IgD-negative memory B cell (primary cell): Measurements from ENCODE around the gene CCSER2. TPM values are rescaled to one million over a fixed set of nuclear protein-coding genes. Genes with fewer than 3 reads are reported as not detected.
"Not testable (repeated sequence)": the region's sequence is repeated elsewhere in the genome, so short reads cannot be mapped to it uniquely, and the experiment has no call there.

Source experiments
- H3K27ac Mint-ChIP-seq, 3 donors: one replicate each; pipeline ENCODE4 v1.8.0; 2020 to 2022; ENCODE audit warnings: mild to moderate bottlenecking in 3 of 3, mixed read lengths in 3 of 3, moderate library complexity in 1 of 3
- H3K27me3 Mint-ChIP-seq: one replicate; pipeline ENCODE4 v1.8.0; 2021; ENCODE audit warnings: mixed read lengths
- H3K36me3 Mint-ChIP-seq: one replicate; pipeline ENCODE4 v1.8.0; 2020; ENCODE audit warnings: mild to moderate bottlenecking, mixed read lengths
- H3K4me1 Mint-ChIP-seq, 3 donors: one replicate each; pipeline ENCODE4 v1.8.0; 2020 to 2022; ENCODE audit warnings: mixed read lengths in 3 of 3, mild to moderate bottlenecking in 1 of 3
- H3K4me3 Mint-ChIP-seq, 4 donors: one replicate each; pipeline ENCODE4 v1.8.0; 2020 to 2022; ENCODE audit warnings: mild to moderate bottlenecking in 4 of 4, mixed read lengths in 4 of 4, moderate library complexity in 3 of 4
- H3K9me3 Mint-ChIP-seq, 3 donors: one replicate each; pipeline ENCODE4 v1.8.0; 2020 to 2021; ENCODE audit warnings: mixed read lengths in 3 of 3, mild to moderate bottlenecking in 1 of 3
- polyA plus RNA-seq: library from polyadenylated mRNA; unstranded; fragments of 300-500 nt; fragmentation: Illumina TruSeq; gene quantifications from one replicate; pipeline ENCODE4 v1.2.3, GENCODE V29; 2021

CCSER2 gene, protein sequence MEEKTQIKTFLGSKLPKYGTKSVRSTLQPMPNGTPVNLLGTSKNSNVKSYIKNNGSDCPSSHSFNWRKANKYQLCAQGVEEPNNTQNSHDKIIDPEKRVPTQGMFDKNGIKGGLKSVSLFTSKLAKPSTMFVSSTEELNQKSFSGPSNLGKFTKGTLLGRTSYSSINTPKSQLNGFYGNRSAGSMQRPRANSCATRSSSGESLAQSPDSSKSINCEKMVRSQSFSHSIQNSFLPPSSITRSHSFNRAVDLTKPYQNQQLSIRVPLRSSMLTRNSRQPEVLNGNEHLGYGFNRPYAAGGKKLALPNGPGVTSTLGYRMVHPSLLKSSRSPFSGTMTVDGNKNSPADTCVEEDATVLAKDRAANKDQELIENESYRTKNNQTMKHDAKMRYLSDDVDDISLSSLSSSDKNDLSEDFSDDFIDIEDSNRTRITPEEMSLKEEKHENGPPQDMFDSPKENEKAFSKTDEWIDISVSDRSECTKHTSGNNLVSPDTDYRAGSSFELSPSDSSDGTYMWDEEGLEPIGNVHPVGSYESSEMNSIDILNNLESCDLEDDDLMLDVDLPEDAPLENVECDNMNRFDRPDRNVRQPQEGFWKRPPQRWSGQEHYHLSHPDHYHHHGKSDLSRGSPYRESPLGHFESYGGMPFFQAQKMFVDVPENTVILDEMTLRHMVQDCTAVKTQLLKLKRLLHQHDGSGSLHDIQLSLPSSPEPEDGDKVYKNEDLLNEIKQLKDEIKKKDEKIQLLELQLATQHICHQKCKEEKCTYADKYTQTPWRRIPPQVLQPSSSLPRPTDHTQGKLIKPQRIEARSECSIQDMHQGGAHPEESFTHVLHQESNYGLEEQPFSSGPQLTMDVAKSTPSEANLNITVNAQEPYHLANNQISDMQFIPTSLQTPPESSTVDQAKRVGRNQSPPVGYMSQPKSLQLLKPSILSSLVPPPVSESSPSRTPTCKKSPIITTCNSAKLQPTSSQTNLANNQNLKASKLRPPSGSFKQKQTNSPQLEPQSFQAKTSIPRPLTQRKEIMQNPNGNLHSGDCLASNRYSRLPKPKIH
- polyA plus RNA-seq, result 41.3 TPM

DNA sequence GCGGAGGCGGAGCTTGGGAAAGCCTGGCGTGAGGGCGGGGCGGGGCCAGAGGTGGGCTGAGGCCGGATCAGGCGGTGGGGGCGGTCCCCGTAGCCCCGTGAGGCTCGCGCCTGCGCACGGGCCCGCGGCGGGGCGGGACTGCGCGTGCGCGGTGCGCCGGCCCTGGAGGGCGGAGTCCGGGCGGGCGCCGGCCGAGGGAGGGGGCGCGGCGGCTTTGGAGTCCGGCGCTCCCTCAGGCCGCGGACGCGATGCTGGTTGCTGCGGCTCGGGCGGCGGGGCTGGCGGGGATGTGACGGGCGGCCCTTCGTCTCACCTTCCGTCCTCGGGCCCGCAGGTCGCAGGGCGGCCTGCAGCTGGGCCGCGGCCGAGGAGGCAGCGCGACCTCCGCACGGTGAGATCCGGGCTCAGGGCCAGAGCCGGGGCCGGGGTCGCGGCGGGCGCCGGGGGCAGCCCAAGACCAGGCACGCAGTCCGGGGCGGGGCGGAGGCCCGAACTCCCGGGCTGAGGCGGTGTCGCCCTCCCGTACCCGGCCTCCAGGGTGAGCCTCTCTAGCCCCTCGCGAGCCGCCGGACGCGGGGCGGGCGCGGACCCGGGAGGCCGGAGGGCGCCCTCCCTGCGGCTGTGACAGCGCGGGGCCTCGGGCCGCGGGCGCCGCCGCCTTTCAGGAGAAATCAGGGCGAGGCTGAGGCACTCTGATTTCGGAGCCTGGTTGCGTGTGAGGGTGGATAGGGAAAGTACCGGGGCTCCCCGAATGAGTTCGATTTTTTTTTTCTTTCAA, at the start of gene CCSER2:
TSS of gene CCSER2 (plus strand) at position 172 of the 778 bp plus-strand sequence. CDS start 42,464 bp downstream, outside the sequence.
- peaks cover under 1% of the 10 kb centered on the region for H3K36me3 Mint-ChIP-seq
- peaks cover under 1% of the 10 kb centered on the region for H3K27me3 Mint-ChIP-seq
- H3K4me1 Mint-ChIP-seq, result peaks cover 21 to 28% (median 27%) of the 10 kb centered on the region in 3 donors
- no peaks in the 10 kb centered on the region for H3K9me3 Mint-ChIP-seq
- peak within 1 kb of the TSS; percentile 95 to 98 (median 97) for H3K27ac Mint-ChIP-seq
- H3K4me3 Mint-ChIP-seq, result peak within 1 kb of the TSS; percentile 85 to 96 (median 93)

DNA sequence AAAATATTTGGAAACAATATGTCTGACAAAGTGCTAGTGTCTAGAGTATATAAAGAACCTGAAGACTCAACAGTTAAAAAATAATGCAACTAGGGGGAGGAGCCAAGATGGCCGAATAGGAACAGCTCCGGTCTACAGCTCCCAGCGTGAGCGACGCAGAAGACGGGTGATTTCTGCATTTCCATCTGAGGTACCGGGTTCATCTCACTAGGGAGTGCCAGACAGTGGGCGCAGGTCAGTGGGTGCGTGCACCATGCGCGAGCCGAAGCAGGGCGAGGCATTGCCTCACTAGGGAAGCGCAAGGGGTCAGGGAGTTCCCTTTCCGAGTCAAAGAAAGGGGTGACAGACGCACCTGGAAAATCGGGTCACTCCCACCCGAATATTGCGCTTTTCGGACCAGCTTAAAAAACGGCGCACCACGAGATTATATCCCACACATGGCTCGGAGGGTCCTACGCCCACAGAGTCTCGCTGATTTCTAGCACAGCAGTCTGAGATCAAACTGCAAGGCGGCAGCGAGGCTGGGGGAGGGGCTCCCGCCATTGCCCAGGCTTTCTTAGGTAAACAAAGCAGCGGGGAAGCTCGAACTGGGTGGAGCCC, 48.4 kb upstream of the CCSER2 start:
- Mint-ChIP-seq H3K27ac (peak overlapping the region in 1 of 3 donors; percentile 74), H3K27me3 (peaks cover 11% of the 10 kb centered on the region)
- not testable (repeated sequence) for H3K36me3 Mint-ChIP-seq, H3K9me3 Mint-ChIP-seq, H3K4me3 Mint-ChIP-seq, H3K4me1 Mint-ChIP-seq

DNA sequence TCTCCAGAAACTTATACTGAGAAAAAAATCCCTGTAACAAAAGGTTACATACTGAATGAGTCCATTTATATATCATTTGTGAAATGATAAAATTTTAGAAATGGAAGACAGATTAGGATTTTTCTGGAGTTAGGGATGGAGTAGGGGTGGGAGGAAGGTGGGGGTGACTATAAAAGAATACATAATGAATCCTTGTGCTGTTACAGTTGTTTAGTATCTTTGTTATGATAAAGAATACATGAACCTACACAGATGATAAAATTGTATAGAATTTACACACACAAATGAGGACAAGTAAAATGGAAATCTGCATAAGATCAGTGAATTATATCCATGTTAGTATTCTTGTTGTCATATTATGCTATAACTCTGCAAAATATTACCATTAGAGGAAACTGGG, 41.7 kb upstream of the CCSER2 start:
- H3K36me3 Mint-ChIP-seq, result no peaks in the 10 kb centered on the region
- no peaks in the 10 kb centered on the region for H3K4me1 Mint-ChIP-seq
- no peaks in the 10 kb centered on the region for H3K9me3 Mint-ChIP-seq
- H3K27me3 Mint-ChIP-seq, result peaks cover 3% of the 10 kb centered on the region
- H3K4me3 Mint-ChIP-seq, result no peak overlapping the region
- no peak overlapping the region for H3K27ac Mint-ChIP-seq

DNA sequence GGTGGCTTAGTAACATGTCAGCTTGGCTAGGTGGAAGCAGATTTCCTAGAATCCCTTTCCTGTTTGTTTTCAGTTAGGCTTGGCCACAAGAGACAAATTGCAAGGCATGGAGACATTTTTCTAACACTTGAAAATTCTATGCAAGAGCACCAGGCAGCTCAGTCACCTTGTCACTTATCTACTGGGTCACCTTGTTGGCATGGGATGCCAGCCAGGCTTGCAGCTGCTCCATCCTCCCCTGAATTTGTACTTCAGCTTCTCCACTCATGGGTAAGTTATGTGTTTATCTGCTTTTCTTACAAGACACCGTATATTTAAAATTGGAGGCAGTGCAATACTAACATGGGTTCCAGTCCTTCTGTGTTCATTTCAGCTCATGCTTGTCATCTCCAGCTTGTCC, 40.2 kb upstream of the CCSER2 start:
- Mint-ChIP-seq H3K27me3 (peaks cover 3% of the 10 kb centered on the region), H3K9me3 (no peaks in the 10 kb centered on the region), H3K4me3 (no peak overlapping the region), H3K36me3 (no peaks in the 10 kb centered on the region), H3K4me1 (no peaks in the 10 kb centered on the region), H3K27ac (no peak overlapping the region)

DNA sequence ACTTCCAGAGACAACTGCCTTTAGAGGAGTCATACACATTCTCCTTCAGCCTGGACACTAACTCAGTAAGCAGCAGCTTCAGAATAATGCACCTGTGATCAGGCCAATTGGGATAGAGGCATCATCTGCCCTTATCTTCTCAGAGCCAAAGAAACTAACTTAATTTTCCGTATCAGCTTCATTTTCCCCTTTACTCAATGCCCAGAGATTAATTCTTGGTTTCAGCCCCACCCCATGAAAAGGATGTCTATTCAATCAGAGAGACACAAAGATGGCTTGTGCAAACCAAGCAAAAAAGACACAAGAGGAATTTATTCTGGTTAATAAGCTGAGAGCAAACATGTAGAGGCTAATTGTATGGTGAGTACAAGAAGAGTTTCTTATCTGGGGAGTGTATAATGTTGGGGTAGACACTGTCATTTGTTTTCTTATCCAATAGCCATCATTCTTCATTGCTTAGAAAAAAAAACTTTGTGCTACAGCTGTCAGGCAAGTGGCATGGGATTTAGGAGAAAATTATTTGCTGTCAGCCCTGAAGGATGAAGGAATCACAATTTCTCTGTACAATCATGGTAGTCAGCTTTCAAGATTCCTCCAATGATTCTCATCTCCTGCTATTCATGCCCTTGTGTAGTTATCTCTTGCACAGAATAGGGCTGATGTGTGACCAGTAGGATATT, 38.7 kb upstream of the CCSER2 start:
- Mint-ChIP-seq H3K27me3 (peaks cover 3% of the 10 kb centered on the region), H3K36me3 (no peaks in the 10 kb centered on the region), H3K4me3 (no peak overlapping the region), H3K4me1 (no peaks in the 10 kb centered on the region), H3K27ac (no peak overlapping the region), H3K9me3 (no peaks in the 10 kb centered on the region)

DNA sequence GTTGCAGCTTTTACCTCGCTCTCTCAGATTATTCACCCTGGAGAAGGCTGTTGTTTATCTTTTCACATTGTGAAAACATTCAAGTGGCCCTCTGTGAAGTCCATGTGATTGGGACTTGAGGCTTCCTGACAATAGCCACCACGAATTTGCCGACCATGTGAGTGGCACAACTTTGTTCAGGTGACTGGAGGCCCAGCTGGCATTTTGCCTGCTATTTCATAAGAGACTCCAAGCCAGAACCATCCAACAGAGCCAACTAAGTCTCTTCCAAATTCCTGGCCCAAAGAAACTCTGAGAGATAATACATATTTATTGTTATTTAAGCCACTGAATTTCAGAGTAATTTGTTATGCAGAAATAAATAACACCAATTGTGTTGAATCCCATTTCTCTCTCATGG, 38.2 kb upstream of the CCSER2 start:
- H3K4me1 Mint-ChIP-seq, result no peaks in the 10 kb centered on the region
- no peaks in the 10 kb centered on the region for H3K9me3 Mint-ChIP-seq
- H3K4me3 Mint-ChIP-seq, result no peak overlapping the region
- no peak overlapping the region for H3K27ac Mint-ChIP-seq
- H3K27me3 Mint-ChIP-seq, result peaks cover 3% of the 10 kb centered on the region
- H3K36me3 Mint-ChIP-seq, result no peaks in the 10 kb centered on the region

DNA sequence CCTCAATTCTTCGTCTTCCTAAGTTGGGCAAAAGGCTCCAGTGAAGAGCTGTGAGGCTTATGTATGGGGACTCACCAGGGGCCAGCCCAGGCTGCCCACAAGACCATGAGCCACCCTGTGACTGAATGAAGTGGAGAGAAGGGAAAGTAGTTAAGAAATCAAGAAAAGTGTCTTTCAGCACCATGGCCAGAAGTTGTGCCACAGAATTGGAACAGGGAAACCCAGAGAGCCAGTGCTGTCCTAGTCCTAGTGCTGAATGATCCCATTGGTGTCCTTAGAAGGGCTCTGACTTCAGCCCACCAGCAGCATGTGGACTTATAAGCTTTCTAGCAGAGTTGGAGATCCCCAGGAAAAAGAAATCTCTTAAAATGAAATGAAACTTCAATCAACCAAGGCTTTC, 37.0 kb upstream of the CCSER2 start:
- Mint-ChIP-seq H3K27ac (no peak overlapping the region), H3K27me3 (peaks cover 3% of the 10 kb centered on the region), H3K36me3 (no peaks in the 10 kb centered on the region), H3K4me1 (no peaks in the 10 kb centered on the region), H3K9me3 (no peaks in the 10 kb centered on the region), H3K4me3 (no peak overlapping the region)

DNA sequence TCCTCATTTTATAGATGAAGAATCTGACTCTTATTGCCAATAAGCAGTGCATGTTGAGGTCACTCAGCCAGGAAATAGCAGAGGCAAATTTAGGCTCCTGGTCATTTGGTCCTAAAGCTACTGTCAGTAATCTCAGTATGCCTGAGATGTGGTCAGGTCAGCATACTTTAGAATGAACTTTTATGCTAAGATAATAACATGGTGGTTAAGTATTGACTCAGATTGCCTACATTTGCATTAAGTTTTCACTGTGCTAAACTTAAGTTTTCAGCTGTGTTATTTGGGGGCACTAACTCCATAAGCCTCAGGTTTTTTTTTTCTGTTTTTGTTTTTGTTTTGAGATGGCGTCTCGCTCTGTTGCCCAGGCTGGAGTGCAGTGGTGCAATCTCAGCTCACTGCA, 35.9 kb upstream of the CCSER2 start:
- Mint-ChIP-seq H3K36me3 (no peaks in the 10 kb centered on the region), H3K27me3 (peaks cover 3% of the 10 kb centered on the region), H3K27ac (no peak overlapping the region), H3K9me3 (no peaks in the 10 kb centered on the region), H3K4me3 (no peak overlapping the region), H3K4me1 (no peaks in the 10 kb centered on the region)

DNA sequence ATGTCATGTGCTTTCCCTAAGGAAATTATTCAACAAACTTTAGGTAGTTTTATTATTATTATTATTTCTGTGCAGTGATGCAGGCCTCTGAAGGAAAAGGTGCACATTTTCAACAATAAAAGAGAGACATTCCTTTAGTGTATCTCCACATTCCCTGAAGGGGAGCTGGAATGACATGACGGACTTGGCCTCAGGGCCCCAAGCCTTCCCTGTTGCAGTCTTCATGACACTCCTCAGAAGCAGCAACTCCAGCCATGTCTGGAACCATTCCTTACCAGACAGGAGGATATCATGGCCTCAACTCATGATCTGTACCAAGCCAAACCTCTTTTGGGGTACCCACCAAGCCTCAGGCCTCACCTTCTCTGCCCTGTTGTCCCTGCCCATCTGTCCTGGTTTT, 35.2 kb upstream of the CCSER2 start:
- no peaks in the 10 kb centered on the region for H3K36me3 Mint-ChIP-seq
- H3K27ac Mint-ChIP-seq, result no peak overlapping the region
- H3K4me3 Mint-ChIP-seq, result no peak overlapping the region
- no peaks in the 10 kb centered on the region for H3K4me1 Mint-ChIP-seq
- H3K27me3 Mint-ChIP-seq, result peaks cover 3% of the 10 kb centered on the region
- H3K9me3 Mint-ChIP-seq, result no peaks in the 10 kb centered on the region

DNA sequence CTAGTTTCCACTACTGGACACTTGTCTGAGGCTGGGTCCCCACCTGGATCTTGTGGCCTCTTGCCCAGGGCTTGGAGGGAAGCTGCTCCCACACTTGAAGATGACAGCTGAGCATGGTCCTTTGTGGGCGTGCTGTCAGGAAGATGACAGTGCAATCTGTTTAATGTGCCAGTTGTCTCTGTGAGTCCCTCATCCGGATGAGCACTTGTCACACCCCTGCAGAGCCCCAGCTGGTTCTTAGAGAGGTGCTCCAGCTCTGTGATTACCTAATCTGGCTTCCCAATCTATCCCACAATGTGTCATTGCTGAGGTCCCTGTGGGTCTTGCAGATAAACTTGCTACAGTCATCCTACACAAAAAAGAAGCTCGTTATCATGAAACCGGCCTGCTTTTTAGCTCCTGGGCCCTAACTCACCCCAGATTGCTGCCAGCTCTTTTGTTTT, 34.8 kb upstream of the CCSER2 start:
- Mint-ChIP-seq H3K36me3 (no peaks in the 10 kb centered on the region), H3K4me1 (no peaks in the 10 kb centered on the region), H3K4me3 (no peak overlapping the region), H3K27ac (no peak overlapping the region), H3K9me3 (no peaks in the 10 kb centered on the region), H3K27me3 (peaks cover 1% of the 10 kb centered on the region)

DNA sequence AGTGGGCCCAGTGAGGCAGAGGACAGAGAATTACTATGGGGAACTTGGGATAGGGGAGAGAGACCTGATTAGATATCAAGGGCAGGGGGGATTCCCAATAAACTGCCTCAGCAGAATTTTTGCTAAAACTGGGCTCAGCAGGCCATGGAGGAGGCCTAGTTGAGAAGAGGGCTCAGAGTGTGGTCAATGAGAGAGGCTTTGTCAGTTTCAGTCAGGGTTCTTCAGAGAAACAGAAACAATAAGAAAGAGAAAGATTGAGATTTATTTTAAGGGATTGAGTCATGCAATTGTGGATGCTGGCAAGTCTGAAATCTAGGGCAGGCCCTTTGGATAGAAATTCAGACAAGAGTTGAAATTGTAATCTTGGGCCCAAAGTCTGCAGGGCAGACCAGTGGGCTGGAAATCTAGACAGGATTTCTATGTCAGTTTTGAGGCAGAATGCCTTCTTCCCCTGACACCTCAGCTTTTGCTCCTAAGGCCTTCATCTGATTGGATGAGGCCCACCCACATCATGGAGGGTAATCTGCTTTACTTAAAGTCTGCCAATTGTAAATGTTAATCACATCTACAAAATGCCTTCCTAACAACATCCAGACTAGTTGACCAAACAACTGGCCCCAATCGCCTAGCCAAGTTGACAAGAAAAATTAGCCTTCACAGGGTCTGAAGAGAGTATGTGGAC, 33.5 kb upstream of the CCSER2 start:
- Mint-ChIP-seq H3K9me3 (no peaks in the 10 kb centered on the region), H3K27me3 (peaks cover 1% of the 10 kb centered on the region), H3K4me3 (no peak overlapping the region), H3K4me1 (no peaks in the 10 kb centered on the region), H3K36me3 (no peaks in the 10 kb centered on the region), H3K27ac (no peak overlapping the region)

DNA sequence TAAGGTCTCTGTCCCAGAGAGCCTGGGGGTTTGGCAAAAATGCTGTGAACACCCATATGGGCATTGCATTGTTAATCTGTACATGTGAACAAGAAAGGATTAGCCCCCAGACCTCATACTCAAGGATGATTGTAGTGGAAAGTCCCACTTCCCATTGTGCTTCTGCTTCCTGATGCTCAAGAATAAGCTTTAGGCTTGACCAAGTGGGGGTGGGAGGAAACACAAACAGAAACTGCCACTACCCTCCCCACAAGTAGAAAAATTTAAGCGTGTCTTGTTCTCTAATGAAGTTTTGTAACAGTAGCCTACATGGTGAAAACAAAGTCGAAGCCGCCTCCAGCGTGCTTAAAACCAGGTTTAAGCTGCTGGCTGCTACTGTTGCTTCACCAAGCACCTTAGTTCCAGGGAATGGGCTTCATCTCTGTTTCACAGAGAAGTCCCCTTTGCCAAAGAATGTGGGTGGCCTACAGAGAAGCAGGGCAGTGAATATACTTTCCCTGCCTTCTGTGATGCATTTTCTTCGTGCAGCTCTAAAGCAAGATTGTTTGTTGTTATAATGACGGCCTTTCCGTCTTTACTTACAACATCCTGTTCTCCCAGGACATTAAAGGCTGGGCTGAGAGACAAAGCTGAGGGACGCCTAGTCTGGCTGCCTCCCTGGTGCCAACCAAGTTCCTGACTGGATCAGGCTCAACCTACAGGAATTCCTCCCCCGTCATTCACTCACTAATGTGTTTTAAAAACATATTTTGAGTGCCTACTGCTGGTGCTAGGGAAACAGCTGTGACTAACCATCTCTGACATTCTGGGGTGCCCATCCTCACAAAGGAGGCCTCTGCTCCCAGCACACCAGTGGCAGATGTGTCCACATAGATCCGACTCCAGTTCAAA, 32.1 kb upstream of the CCSER2 start:
- Mint-ChIP-seq H3K4me3 (no peak overlapping the region), H3K9me3 (no peaks in the 10 kb centered on the region), H3K36me3 (no peaks in the 10 kb centered on the region), H3K27ac (no peak overlapping the region), H3K4me1 (no peaks in the 10 kb centered on the region), H3K27me3 (no peaks in the 10 kb centered on the region)

DNA sequence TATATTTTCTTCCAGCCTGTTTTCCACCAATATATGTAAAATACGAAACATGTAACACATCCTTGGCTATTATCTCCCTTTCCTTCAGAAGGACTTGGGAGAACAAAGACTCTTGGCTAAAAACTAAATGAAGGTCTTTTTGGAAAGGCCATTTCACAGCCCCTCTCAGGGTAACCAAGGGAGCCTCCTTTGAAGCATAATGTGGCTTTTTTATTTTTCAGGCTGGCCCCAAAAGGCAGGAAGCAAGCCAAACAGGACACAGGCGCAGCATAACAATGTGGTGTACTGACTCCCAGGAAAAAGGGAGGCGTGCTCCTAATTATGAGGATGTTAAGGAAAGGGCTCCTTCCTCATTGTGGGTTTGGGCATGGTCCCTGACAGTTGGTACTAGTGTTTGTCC, 30.3 kb upstream of the CCSER2 start:
- no peaks in the 10 kb centered on the region for H3K4me1 Mint-ChIP-seq
- no peak overlapping the region for H3K4me3 Mint-ChIP-seq
- no peak overlapping the region for H3K27ac Mint-ChIP-seq
- no peaks in the 10 kb centered on the region for H3K27me3 Mint-ChIP-seq
- no peaks in the 10 kb centered on the region for H3K9me3 Mint-ChIP-seq
- no peaks in the 10 kb centered on the region for H3K36me3 Mint-ChIP-seq
